ENCODE results near the gene CNIH4.

- TF ChIP-seq CTCF (IDR thresholded peaks at IDR 0.05; ENCODE audit: poor library complexity, severe bottlenecking) (no peak), RAD21 (conservative IDR thresholded peaks at IDR 0.05) (no peak), EZH2 (IDR thresholded peaks at IDR 0.05; ENCODE audit: borderline replicate concordance, insufficient read depth, low read length, poor library complexity, severe bottlenecking) (no peak), EP300 (conservative IDR thresholded peaks at IDR 0.05; ENCODE audit: poor library complexity, severe bottlenecking) (no peak), TAF1 (IDR thresholded peaks at IDR 0.05; ENCODE audit: low read depth) (no peak), POLR2AphosphoS5 (IDR thresholded peaks at IDR 0.05) (no peak), MXI1 (conservative IDR thresholded peaks at IDR 0.05; ENCODE audit: poor library complexity, severe bottlenecking) (no peak)
- TF ChIP-seq, protein P1, sequence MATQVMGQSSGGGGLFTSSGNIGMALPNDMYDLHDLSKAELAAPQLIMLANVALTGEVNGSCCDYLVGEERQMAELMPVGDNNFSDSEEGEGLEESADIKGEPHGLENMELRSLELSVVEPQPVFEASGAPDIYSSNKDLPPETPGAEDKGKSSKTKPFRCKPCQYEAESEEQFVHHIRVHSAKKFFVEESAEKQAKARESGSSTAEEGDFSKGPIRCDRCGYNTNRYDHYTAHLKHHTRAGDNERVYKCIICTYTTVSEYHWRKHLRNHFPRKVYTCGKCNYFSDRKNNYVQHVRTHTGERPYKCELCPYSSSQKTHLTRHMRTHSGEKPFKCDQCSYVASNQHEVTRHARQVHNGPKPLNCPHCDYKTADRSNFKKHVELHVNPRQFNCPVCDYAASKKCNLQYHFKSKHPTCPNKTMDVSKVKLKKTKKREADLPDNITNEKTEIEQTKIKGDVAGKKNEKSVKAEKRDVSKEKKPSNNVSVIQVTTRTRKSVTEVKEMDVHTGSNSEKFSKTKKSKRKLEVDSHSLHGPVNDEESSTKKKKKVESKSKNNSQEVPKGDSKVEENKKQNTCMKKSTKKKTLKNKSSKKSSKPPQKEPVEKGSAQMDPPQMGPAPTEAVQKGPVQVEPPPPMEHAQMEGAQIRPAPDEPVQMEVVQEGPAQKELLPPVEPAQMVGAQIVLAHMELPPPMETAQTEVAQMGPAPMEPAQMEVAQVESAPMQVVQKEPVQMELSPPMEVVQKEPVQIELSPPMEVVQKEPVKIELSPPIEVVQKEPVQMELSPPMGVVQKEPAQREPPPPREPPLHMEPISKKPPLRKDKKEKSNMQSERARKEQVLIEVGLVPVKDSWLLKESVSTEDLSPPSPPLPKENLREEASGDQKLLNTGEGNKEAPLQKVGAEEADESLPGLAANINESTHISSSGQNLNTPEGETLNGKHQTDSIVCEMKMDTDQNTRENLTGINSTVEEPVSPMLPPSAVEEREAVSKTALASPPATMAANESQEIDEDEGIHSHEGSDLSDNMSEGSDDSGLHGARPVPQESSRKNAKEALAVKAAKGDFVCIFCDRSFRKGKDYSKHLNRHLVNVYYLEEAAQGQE (IDR thresholded peaks at IDR 0.05; ENCODE audit: borderline replicate concordance), result no peak
These were observed 8.5 kb upstream of the CNIH4 start for GRCh38 chr1:224348137-224348536.
